Activated T-cell treated with anti-CD3 and anti-CD28 coated beads, Interleukin-2, amount 50 U/mL, for 24 hours (primary cell): Measurements from ENCODE around the gene UBE2R2.
"Not testable (repeated sequence)": the region's sequence is repeated elsewhere in the genome, so short reads cannot be mapped to it uniquely, and the experiment has no call there.

ENCODE experiments used
- DNase-seq: peaks from one replicate; pipeline ENCODE4 v3.0.0-alpha.2; 2020
- H3K27ac Mint-ChIP-seq: 2 replicates; pipeline ENCODE4 v1.8.0; 2020; ENCODE audit warnings: mild to moderate bottlenecking, mixed read lengths
- H3K27me3 Mint-ChIP-seq: 2 replicates; pipeline ENCODE4 v1.8.0; 2020; ENCODE audit warnings: mixed read lengths
- H3K36me3 Mint-ChIP-seq: 2 replicates; pipeline ENCODE4 v1.8.0; 2020; ENCODE audit warnings: low read depth, mixed read lengths
- H3K4me1 Mint-ChIP-seq: 2 replicates; pipeline ENCODE4 v1.8.0; 2020; ENCODE audit warnings: low read depth, mixed read lengths
- H3K4me3 Mint-ChIP-seq: 2 replicates; pipeline ENCODE4 v1.8.0; 2020; ENCODE audit warnings: mild to moderate bottlenecking, moderate library complexity, mixed read lengths
- H3K9me3 Mint-ChIP-seq: 2 replicates; pipeline ENCODE4 v1.8.0; 2020; ENCODE audit warnings: mixed read lengths

The UBE2R2 gene

DNA sequence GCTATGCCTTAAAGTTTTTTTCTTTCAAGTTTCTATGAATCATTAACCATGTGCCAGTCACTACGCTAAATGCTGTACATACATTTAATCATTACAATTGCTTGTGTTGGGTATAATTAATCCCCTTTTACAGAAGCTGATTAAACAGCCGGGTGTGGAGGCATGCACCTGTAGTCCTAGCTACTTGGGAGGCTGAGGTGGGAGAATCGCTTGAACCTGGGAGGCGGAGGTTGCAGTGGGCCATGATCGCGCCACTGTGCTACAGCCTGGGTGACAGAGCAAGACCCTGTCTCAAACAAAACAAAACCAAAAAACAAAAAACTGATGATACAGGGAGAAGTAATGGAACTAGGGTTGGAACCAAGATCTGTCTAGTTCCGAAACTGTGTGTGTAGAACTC lies 1.2 kb upstream of the UBE2R2 start:
- H3K9me3 Mint-ChIP-seq, result no peaks in the 10 kb centered on the region
- H3K4me1 Mint-ChIP-seq, result peaks cover 49% of the 10 kb centered on the region
- peak overlapping the region; percentile 96 for H3K27ac Mint-ChIP-seq
- no peak for DNase-seq
- no peaks in the 10 kb centered on the region for H3K27me3 Mint-ChIP-seq
- H3K36me3 Mint-ChIP-seq, result peaks cover 15% of the 10 kb centered on the region
- peak overlapping the region; percentile 88 for H3K4me3 Mint-ChIP-seq

DNA sequence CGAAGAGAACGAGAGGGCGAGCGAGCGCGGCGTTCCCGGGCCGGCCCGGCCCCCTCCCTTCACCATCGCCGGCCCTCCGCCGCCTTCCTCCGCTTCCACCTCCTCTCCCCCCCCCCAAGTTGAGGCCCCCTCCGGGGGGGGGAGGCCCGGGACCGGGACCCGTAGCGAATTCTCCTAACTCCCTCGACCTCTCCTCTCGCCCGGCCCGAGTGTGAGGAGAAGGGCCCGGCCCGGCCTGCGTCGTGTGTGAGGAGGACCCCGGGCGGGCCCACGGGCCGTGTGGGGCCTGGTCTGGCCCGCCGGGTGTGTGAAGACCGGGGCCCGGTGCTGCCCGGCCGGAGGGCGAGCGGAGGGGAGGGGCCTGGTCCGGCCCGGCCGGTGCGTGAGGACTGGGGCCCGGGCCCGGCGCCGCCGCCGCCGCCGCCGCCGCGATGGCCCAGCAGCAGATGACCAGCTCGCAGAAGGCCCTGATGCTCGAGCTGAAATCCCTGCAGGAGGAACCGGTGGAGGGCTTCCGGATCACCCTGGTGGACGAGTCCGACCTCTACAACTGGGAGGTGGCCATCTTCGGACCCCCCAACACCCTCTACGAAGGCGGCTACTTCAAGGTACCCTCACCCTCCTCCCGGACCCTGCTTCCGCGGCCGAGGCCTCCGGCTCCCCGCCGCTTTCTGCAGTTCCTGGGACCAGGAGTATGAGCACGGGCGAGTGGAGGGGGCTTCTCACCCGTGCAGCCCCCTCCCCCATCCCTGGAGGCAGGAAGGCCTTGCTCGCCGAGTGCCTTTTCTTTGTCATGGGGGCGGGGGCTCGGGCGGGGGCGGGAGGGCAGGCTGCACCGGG lies 587 bp downstream of the UBE2R2 start:
- DNase-seq, result peak; percentile 76
- Mint-ChIP-seq H3K36me3 (peaks cover 21% of the 10 kb centered on the region), H3K4me3 (peak overlapping the region; percentile 88), H3K4me1 (peaks cover 55% of the 10 kb centered on the region), H3K9me3 (no peaks in the 10 kb centered on the region), H3K27ac (peak overlapping the region; percentile 88), H3K27me3 (no peaks in the 10 kb centered on the region)

GRCh38 chr9:33818167-33818846 lies 1.3 kb downstream of the UBE2R2 start:
- Mint-ChIP-seq H3K9me3 (no peaks in the 10 kb centered on the region), H3K4me1 (peaks cover 56% of the 10 kb centered on the region), H3K4me3 (peak overlapping the region; percentile 88), H3K36me3 (peaks cover 21% of the 10 kb centered on the region), H3K27ac (peak overlapping the region; percentile 97), H3K27me3 (no peaks in the 10 kb centered on the region)
- no peak for DNase-seq

- Mint-ChIP-seq H3K27ac (peak overlapping the region; percentile 97), H3K4me1 (peaks cover 59% of the 10 kb centered on the region), H3K27me3 (no peaks in the 10 kb centered on the region), H3K36me3 (peaks cover 26% of the 10 kb centered on the region), H3K4me3 (peak overlapping the region; percentile 88), H3K9me3 (no peaks in the 10 kb centered on the region)
- no peak for DNase-seq
Measured at GRCh38 chr9:33818847-33819500, 2.0 kb downstream of the UBE2R2 start.

DNA sequence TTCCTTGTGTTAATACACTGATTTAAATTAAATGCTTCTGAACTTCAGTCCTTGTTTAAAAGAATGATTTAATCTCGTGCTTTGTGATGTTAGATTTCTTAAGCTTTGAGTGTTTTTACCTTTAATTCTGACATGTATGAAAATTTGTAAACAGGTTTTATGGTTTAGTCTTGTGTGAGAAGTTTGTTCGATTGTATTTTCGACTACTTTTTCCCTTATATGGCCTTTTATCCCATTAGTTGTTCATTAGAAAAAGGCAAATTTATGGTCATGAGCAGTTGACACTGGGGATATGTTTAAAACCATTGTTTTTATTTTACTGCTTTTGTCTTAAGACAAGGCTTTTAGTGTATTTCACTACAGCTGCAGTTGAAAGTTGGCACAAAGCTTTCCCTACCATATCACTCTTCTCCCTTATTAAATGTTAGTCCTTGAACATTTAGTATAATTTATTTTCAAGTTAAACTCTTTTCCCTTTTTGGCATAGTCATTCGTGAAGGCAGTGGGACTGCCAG lies 3.3 kb downstream of the UBE2R2 start:
- Mint-ChIP-seq H3K36me3 (peaks cover 33% of the 10 kb centered on the region), H3K9me3 (no peaks in the 10 kb centered on the region), H3K4me3 (peak overlapping the region; percentile 88), H3K27ac (peak overlapping the region; percentile 13), H3K4me1 (peaks cover 49% of the 10 kb centered on the region), H3K27me3 (no peaks in the 10 kb centered on the region)
- no peak for DNase-seq

- Mint-ChIP-seq H3K27me3 (no peaks in the 10 kb centered on the region), H3K36me3 (peaks cover 36% of the 10 kb centered on the region), H3K27ac (no peak overlapping the region), H3K9me3 (no peaks in the 10 kb centered on the region), H3K4me1 (peaks cover 36% of the 10 kb centered on the region), H3K4me3 (no peak overlapping the region)
- no peak for DNase-seq
Measured at GRCh38 chr9:33823801-33824200, 6.8 kb downstream of the UBE2R2 start.

GRCh38 chr9:33827285-33827684 lies 10.3 kb downstream of the UBE2R2 start:
- peaks cover 27% of the 10 kb centered on the region for H3K36me3 Mint-ChIP-seq
- not testable (repeated sequence) for DNase-seq, H3K27ac Mint-ChIP-seq, H3K27me3 Mint-ChIP-seq, H3K9me3 Mint-ChIP-seq, H3K4me3 Mint-ChIP-seq
- H3K4me1 Mint-ChIP-seq, result peaks cover 10% of the 10 kb centered on the region

- not testable (repeated sequence) for H3K4me3 Mint-ChIP-seq
Measured at GRCh38 chr9:33829641-33830230, 12.8 kb downstream of the UBE2R2 start.

GRCh38 chr9:33835625-33836260 lies 18.8 kb downstream of the UBE2R2 start:
- peak overlapping the region; percentile 87 for H3K27ac Mint-ChIP-seq

More at GRCh38 chr9:33829641-33830230, 12.8 kb downstream of the UBE2R2 start:
- not testable (repeated sequence) for H3K27ac Mint-ChIP-seq, H3K9me3 Mint-ChIP-seq, DNase-seq, H3K27me3 Mint-ChIP-seq
- H3K36me3 Mint-ChIP-seq, result peaks cover 22% of the 10 kb centered on the region
- peaks cover 10% of the 10 kb centered on the region for H3K4me1 Mint-ChIP-seq

GRCh38 chr9:33836261-33836660 lies 19.3 kb downstream of the UBE2R2 start:
- H3K36me3 Mint-ChIP-seq, result peaks cover 20% of the 10 kb centered on the region

More at GRCh38 chr9:33835625-33836260, 18.8 kb downstream of the UBE2R2 start:
- Mint-ChIP-seq H3K9me3 (no peaks in the 10 kb centered on the region), H3K4me3 (no peak overlapping the region), H3K27me3 (no peaks in the 10 kb centered on the region), H3K4me1 (peaks cover 52% of the 10 kb centered on the region), H3K36me3 (peaks cover 20% of the 10 kb centered on the region)
- no peak for DNase-seq

DNA sequence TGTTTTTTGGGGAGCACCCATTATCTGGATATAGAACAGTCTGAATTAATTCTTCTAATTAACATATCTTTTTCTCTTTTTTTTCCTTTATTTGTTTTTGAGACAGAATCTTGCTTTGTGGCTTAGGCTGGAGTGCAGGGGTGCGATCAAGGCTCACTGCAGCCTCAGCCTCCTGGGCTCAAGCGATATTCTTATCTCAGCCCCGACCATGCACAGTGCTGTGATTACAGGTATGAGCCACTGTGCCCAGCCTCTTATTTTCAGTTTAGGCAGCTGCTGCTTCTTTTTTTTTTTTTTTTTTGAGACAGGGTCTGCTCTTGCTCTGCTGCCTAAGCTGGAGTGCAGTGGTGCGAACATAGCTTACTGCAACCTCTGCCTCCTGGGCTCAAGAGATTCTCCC lies 20.2 kb downstream of the UBE2R2 start:
- Mint-ChIP-seq H3K27me3 (no peaks in the 10 kb centered on the region), H3K4me3 (no peak overlapping the region), H3K36me3 (peaks cover 23% of the 10 kb centered on the region), H3K27ac (no peak overlapping the region), H3K9me3 (no peaks in the 10 kb centered on the region), H3K4me1 (peaks cover 62% of the 10 kb centered on the region)
- no peak for DNase-seq

More at GRCh38 chr9:33836261-33836660, 19.3 kb downstream of the UBE2R2 start:
- H3K9me3 Mint-ChIP-seq, DNase-seq, H3K27me3 Mint-ChIP-seq: not testable (repeated sequence)
- peak overlapping the region; percentile 39 for H3K4me3 Mint-ChIP-seq
- H3K4me1 Mint-ChIP-seq, result peaks cover 54% of the 10 kb centered on the region
- H3K27ac Mint-ChIP-seq, result peak overlapping the region; percentile 88

DNA sequence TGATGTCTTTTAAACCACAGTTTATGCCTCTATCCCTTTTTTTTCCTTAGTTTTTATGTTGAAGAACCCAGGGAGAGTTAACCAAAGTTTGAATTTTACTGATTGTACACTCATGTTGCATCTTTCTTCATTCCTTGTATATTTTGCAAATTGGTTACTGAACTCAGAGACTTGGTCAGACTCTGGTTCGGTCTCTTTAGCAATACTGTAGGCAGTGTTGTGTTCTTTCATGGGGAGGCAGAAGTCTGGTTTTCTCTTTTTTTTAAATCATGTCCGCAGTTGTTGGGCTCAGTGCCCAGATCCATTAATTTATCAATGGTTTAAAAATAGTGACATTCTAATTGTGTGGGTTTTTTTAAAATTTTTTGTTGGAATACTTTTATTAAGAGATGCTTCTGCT lies 23.4 kb downstream of the UBE2R2 start:
- DNase-seq, result no peak
- no peak overlapping the region for H3K4me3 Mint-ChIP-seq
- H3K4me1 Mint-ChIP-seq, result peaks cover 58% of the 10 kb centered on the region
- no peaks in the 10 kb centered on the region for H3K9me3 Mint-ChIP-seq
- peaks cover 28% of the 10 kb centered on the region for H3K36me3 Mint-ChIP-seq
- no peak overlapping the region for H3K27ac Mint-ChIP-seq
- H3K27me3 Mint-ChIP-seq, result no peaks in the 10 kb centered on the region

DNA sequence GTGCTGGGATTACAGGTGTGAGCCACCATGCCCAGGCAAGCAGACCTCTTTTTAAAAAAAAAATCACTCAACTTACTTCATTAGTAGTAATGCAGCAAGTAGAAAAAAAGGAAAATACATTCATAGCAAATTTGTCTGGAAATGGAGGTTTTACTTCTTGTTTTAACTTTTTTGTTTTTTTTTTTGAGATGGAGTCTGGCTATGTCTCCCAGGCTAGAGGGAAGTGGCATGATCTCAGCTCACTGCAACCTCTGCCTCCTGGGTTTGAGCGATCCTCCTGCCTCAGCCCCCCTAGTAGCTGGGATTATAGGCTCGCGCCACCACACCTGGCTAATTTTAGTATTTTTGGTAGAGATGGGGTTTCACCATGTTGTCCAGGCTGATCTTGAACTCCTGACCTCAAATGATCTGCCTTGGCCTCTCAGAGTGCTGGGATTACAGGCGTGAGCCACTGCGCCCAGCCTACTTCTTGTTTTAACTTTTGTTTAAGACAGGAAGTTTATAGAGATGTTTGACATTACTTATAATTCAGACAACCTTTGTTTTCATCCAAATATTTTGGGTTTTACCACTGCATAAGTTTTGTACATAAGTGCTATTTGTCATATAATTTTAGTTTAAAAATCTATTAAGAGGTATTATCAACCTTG lies 26.5 kb downstream of the UBE2R2 start:
- H3K36me3 Mint-ChIP-seq, result peaks cover 25% of the 10 kb centered on the region
- no peak for DNase-seq
- H3K4me1 Mint-ChIP-seq, result peaks cover 52% of the 10 kb centered on the region
- no peaks in the 10 kb centered on the region for H3K27me3 Mint-ChIP-seq
- no peaks in the 10 kb centered on the region for H3K9me3 Mint-ChIP-seq
- H3K27ac Mint-ChIP-seq, result no peak overlapping the region
- no peak overlapping the region for H3K4me3 Mint-ChIP-seq
